GM10266 (cell line): ENCODE measurements around the gene DNAJA4.

Experiments used
- DNase-seq: peaks from one replicate; pipeline ENCODE4 v3.0.0; 2012; ENCODE audit errors: extremely low spot score
- CTCF ChIP-seq: IDR thresholded peaks from 2 replicates; pipeline ENCODE4 v1.5.1; 2012; ENCODE audit warnings: mild to moderate bottlenecking, low read depth; ENCODE audit not compliant: control insufficient read depth, insufficient read depth; ENCODE audit errors: missing control alignments

The DNAJA4 gene

GRCh38 chr15:78324144-78324543 is 59.8 kb downstream of the DNAJA4 start:
- TF ChIP-seq CTCF: no peak

GRCh38 chr15:78325092-78325843 is 60.9 kb downstream of the DNAJA4 start:
- TF ChIP-seq CTCF: no peak
- no peak for DNase-seq

More at GRCh38 chr15:78324144-78324543, 59.8 kb downstream of the DNAJA4 start:
- no peak for DNase-seq

- no peak for TF ChIP-seq CTCF
- DNase-seq: no peak
These were observed 63.1 kb downstream of the DNAJA4 start for GRCh38 chr15:78327466-78327865.

GRCh38 chr15:78329625-78330024 is 65.3 kb downstream of the DNAJA4 start:
- TF ChIP-seq CTCF: no peak
- DNase-seq: no peak
